IMR-90 (cell line): ENCODE data around the gene ANKEF1. TPM values are rescaled to one million over a fixed set of nuclear protein-coding genes. Genes with fewer than 3 reads are reported as not detected.

Source experiments
- ATAC-seq: fragments of 200-7000 bp; cut with Tn5 transposase; 2 replicates; pipeline ENCODE4 v1.9.1; 2020; ENCODE audit warnings: low read depth, mild to moderate bottlenecking, moderate library complexity
- BruUV-seq: library from RNA; stranded (reverse); fragments of 400-500 nt; replicated peaks from 2 replicates; lab custom pipeline; 2021; lab: Mats Ljungman, UMichigan
- CTCF ChIA-PET: fragments of 300-600 bp; formaldehyde crosslinking; extraction: SDS; loops from one replicate; lab custom pipeline; 2021; ENCODE audit warnings: antibody characterized with exemption; lab: Yijun Ruan, JAX
- POLR2A ChIA-PET: fragments of 300-600 bp; sonication (Branson Sonifier 250); formaldehyde crosslinking; loops from one replicate; lab custom pipeline; 2022; ENCODE audit warnings: antibody characterized with exemption; ENCODE audit not compliant: unreplicated experiment; lab: Charles Lee
- DNase-seq: peaks from one replicate; pipeline ENCODE4 v3.0.0; 2013
- H2AFZ ChIP-seq: replicated peaks from 2 replicates; pipeline ENCODE3; 2013; ENCODE audit warnings: low read length, mild to moderate bottlenecking; ENCODE audit not compliant: poor library complexity
- H2AK5ac ChIP-seq: 2 replicates; pipeline ENCODE4 v1.6.1; 2013; ENCODE audit warnings: low read depth, low read length, inconsistent platforms
- H2AK9ac ChIP-seq: replicated peaks from 2 replicates; pipeline ENCODE3; 2013; ENCODE audit warnings: mild to moderate bottlenecking, low read depth, low read length, moderate library complexity; ENCODE audit not compliant: poor library complexity
- H2BK120ac ChIP-seq: 2 replicates; pipeline ENCODE4 v1.6.1; 2013; ENCODE audit warnings: low read depth, low read length, inconsistent platforms
- H2BK15ac ChIP-seq: 3 replicates; pipeline ENCODE4 v1.6.1; 2013; ENCODE audit warnings: low read depth, low read length, inconsistent platforms
- H2BK20ac ChIP-seq: 2 replicates; pipeline ENCODE4 v1.6.1; 2013; ENCODE audit warnings: low read depth, mild to moderate bottlenecking, inconsistent platforms, low read length, moderate library complexity
- H2BK5ac ChIP-seq: 2 replicates; pipeline ENCODE4 v1.6.1; 2013; ENCODE audit warnings: mild to moderate bottlenecking, low read depth, low read length, inconsistent platforms; ENCODE audit not compliant: poor library complexity, severe bottlenecking
- H3K14ac ChIP-seq: replicated peaks from 2 replicates; pipeline ENCODE4 v1.6.1; 2013; ENCODE audit warnings: low read depth, low read length, inconsistent platforms
- H3K18ac ChIP-seq: 2 replicates; pipeline ENCODE4 v1.6.1; 2013; ENCODE audit warnings: low read depth, low read length, control low read depth
- H3K23ac ChIP-seq: 2 replicates; pipeline ENCODE4 v1.6.1; 2013; ENCODE audit warnings: low read depth, low read length, inconsistent platforms
- H3K27ac ChIP-seq: 2 replicates; pipeline ENCODE4 v1.5.1; 2013; ENCODE audit warnings: mild to moderate bottlenecking, control low read depth, low read length; ENCODE audit not compliant: insufficient read depth
- H3K27me3 ChIP-seq: 2 replicates; pipeline ENCODE4 v1.6.1; 2013; ENCODE audit warnings: low read length; ENCODE audit not compliant: control insufficient read depth, insufficient read depth
- H3K36me3 ChIP-seq: 2 replicates; pipeline ENCODE4 v1.6.1; 2013; ENCODE audit warnings: low read length, mixed read lengths; ENCODE audit not compliant: control insufficient read depth, insufficient read depth
- H3K4ac ChIP-seq: 2 replicates; pipeline ENCODE4 v1.6.1; 2013; ENCODE audit warnings: low read depth, low read length, inconsistent platforms
- H3K4me1 ChIP-seq: 2 replicates; pipeline ENCODE4 v1.6.1; 2013; ENCODE audit warnings: low read length, mixed read lengths; ENCODE audit not compliant: control insufficient read depth, insufficient read depth
- H3K4me2 ChIP-seq: 2 replicates; pipeline ENCODE4 v1.6.1; 2013; ENCODE audit warnings: low read depth, mild to moderate bottlenecking, control low read depth, low read length, moderate library complexity
- H3K4me3 ChIP-seq: 2 replicates; pipeline ENCODE4 v1.5.1; 2013; ENCODE audit warnings: low read depth, mild to moderate bottlenecking, control low read depth, low read length, moderate library complexity; ENCODE audit not compliant: insufficient read depth
- H3K56ac ChIP-seq: 2 replicates; pipeline ENCODE4 v1.6.1; 2013; ENCODE audit warnings: low read length, inconsistent platforms; ENCODE audit not compliant: insufficient read depth; ENCODE audit errors: extremely low read depth
- H3K79me1 ChIP-seq, 2 experiments: 2 replicates each; pipeline ENCODE4 v1.6.1; 2013; ENCODE audit warnings: low read length in 2 of 2, inconsistent platforms in 1 of 2, low read depth in 1 of 2
- H3K9ac ChIP-seq: 2 replicates; pipeline ENCODE4 v1.6.1; 2013; ENCODE audit warnings: low read depth, low read length, control low read depth
- H3K9me1 ChIP-seq: 2 replicates; pipeline ENCODE4 v1.6.1; 2013; ENCODE audit warnings: low read length, inconsistent platforms; ENCODE audit not compliant: insufficient read depth
- H3K9me3 ChIP-seq: 2 replicates; pipeline ENCODE4 v1.6.1; 2013; ENCODE audit warnings: low read length; ENCODE audit not compliant: control insufficient read depth, insufficient read depth
- H4K20me1 ChIP-seq: 2 replicates; pipeline ENCODE4 v1.6.1; 2013; ENCODE audit warnings: low read length, inconsistent platforms; ENCODE audit not compliant: insufficient read depth
- H4K5ac ChIP-seq: 2 replicates; pipeline ENCODE4 v1.6.1; 2013; ENCODE audit warnings: mild to moderate bottlenecking, low read depth, low read length, control low read depth
- H4K8ac ChIP-seq, 2 experiments: 2 replicates each; pipeline ENCODE4 v1.6.1; 2013; ENCODE audit warnings: low read depth in 2 of 2, low read length in 2 of 2, control low read depth in 1 of 2, inconsistent platforms in 1 of 2
- H4K91ac ChIP-seq: 2 replicates; pipeline ENCODE4 v1.6.1; 2013; ENCODE audit warnings: low read depth, low read length, inconsistent platforms; ENCODE audit not compliant: insufficient read depth
- BHLHE40 ChIP-seq: fragments of 150-350 bp; IDR thresholded peaks from 2 replicates; pipeline ENCODE4 v1.6.1; 2016; ENCODE audit warnings: mild to moderate bottlenecking, low read depth, low read length
- CEBPB ChIP-seq: IDR thresholded peaks from 2 replicates; pipeline ENCODE4 v1.6.1; 2012; ENCODE audit warnings: low read depth, low read length, improper control_type of control experiment
- CHD1 ChIP-seq: IDR thresholded peaks from 2 replicates; pipeline ENCODE4 v1.6.1; 2012; ENCODE audit warnings: low read depth, low read length, improper control_type of control experiment
- FOS ChIP-seq: fragments of 150-350 bp; IDR thresholded peaks from 2 replicates; pipeline ENCODE4 v1.6.1; 2016; ENCODE audit warnings: low read depth, low read length
- MAFK ChIP-seq: IDR thresholded peaks from 2 replicates; pipeline ENCODE4 v1.6.1; 2012; ENCODE audit warnings: low read depth, low read length, improper control_type of control experiment
- MAZ ChIP-seq: IDR thresholded peaks from 2 replicates; pipeline ENCODE4 v1.6.1; 2012; ENCODE audit warnings: low read depth, mild to moderate bottlenecking, low read length, improper control_type of control experiment, moderate library complexity, borderline replicate concordance
- MXI1 ChIP-seq: IDR thresholded peaks from 2 replicates; pipeline ENCODE4 v1.6.1; 2012; ENCODE audit warnings: low read depth, mild to moderate bottlenecking, low read length, moderate library complexity, borderline replicate concordance
- NFE2L2 ChIP-seq: fragments of 150-350 bp; IDR thresholded peaks from 2 replicates; pipeline ENCODE4 v1.6.1; 2016; ENCODE audit warnings: low read depth, mild to moderate bottlenecking, low read length
- POLR2A ChIP-seq: IDR thresholded peaks from 2 replicates; pipeline ENCODE4 v1.6.1; 2012; ENCODE audit warnings: mild to moderate bottlenecking, low read depth, low read length
- RAD21 ChIP-seq: IDR thresholded peaks from 2 replicates; pipeline ENCODE4 v1.6.1; 2012; ENCODE audit warnings: low read length, improper control_type of control experiment
- RCOR1 ChIP-seq: IDR thresholded peaks from 2 replicates; pipeline ENCODE4 v1.6.1; 2012; ENCODE audit warnings: mild to moderate bottlenecking, low read length, improper control_type of control experiment; ENCODE audit not compliant: insufficient replicate concordance
- RFX5 ChIP-seq: IDR thresholded peaks from 2 replicates; pipeline ENCODE4 v1.8.0; 2012; ENCODE audit warnings: low read depth, mild to moderate bottlenecking, low read length, moderate library complexity
- SMC3 ChIP-seq: fragments of 150-350 bp; IDR thresholded peaks from 2 replicates; pipeline ENCODE4 v1.6.1; 2016; ENCODE audit warnings: low read depth, mild to moderate bottlenecking, antibody characterized with exemption, low read length, moderate library complexity
- WGBS, 2 experiments: methylation state at CpG; one replicate each; pipeline versions ENCODE4 v1.1.5 to v1.1.7; 2013; ENCODE audit warnings: missing lambda C conversion rate in 2 of 2; ENCODE audit not compliant: insufficient read length in 1 of 2; ENCODE audit errors: extremely low coverage in 2 of 2; 5-methylcytosine and 5-hydroxymethylcytosine counted together
- dilution Hi-C: fragments of 300-500 bp; cut with HindIII; formaldehyde crosslinking; loops from one replicate; pipeline ENCODE4 v1.14.3; 2018; ENCODE audit warnings: low sequenced_read_pairs; ENCODE audit not compliant: unreplicated experiment
- in situ Hi-C: fragments of 300-500 bp; cut with MboI; formaldehyde crosslinking; loops from 3 replicates; pipeline ENCODE4 v1.14.3; 2019; ENCODE audit warnings: low sequenced_read_pairs, inconsistent platforms, mixed read lengths
- intact Hi-C: fragments of 100-400 bp; cut with micrococcal nuclease; formaldehyde crosslinking; loops from 2 replicates; pipeline ENCODE4 v1.10.0; 2022
- polyA plus RNA-seq, 3 experiments: library from polyadenylated mRNA; depleted of rRNA; stranded (reverse); fragments of >200 nt; gene quantifications; 2 replicates each; pipeline ENCODE4 v1.2.3, GENCODE V29; 2012; ENCODE audit warnings: low replicate concordance in 1 of 3
- total RNA-seq: library from RNA; depleted of rRNA; stranded (reverse); fragments of >200 nt; gene quantifications from 2 replicates; pipeline ENCODE4 v1.2.3, GENCODE V29; 2012
- TF ChIP-seq, protein P1 (sequence below): fragments of 150-350 bp; IDR thresholded peaks from 2 replicates; pipeline ENCODE4 v1.6.1; 2016; ENCODE audit warnings: low read depth, mild to moderate bottlenecking, low read length, moderate library complexity, borderline replicate concordance
- TF ChIP-seq, protein P2 (sequence below): conservative IDR thresholded peaks from 2 replicates; pipeline ENCODE4 v1.5.1; 2012; ENCODE audit warnings: mild to moderate bottlenecking, low read depth, low read length, improper control_type of control experiment
- TF ChIP-seq, protein P3 (sequence below): fragments of 150-350 bp; IDR thresholded peaks from 2 replicates; pipeline ENCODE4 v1.6.1; 2017; ENCODE audit warnings: mild to moderate bottlenecking, antibody characterized with exemption, low read length, low read depth

The ANKEF1 gene
- total and polyA plus RNA-seq, 2 of the 4 experiments (the other 2 are of a cell fraction): 0.31 to 0.54 TPM

DNA sequence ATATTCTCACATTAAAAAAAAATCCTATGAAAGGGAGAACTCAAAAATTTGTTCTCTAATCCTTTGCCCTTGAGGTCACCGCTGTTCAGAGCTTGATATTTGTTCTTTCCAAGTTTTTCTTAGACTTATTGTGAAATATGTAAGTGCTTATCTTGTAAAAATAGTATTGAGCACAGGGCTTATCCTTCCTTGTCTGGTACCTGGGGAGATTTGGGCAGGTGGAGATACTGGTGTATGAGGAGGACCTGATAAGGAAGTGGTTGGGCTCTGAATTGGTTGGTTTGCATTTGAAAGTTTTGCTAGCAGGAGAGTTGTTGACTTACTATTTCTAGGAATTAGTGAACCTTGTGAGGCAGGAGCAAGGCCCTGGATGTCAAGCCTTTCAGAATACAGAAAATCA lies 28.9 kb upstream of the ANKEF1 start:
- Histone ChIP-seq H3K18ac (no peak overlapping the region), H3K79me1 (no peaks in the 10 kb centered on the region), H3K23ac (no peak overlapping the region), H2BK5ac (no peak overlapping the region), H3K9ac (no peak overlapping the region), H3K4ac (no peak overlapping the region), H2AK9ac (no peak overlapping the region), H3K4me2 (no peak overlapping the region), H3K9me1 (no peaks in the 10 kb centered on the region), H2BK15ac (no peak overlapping the region), H3K4me3 (no peak overlapping the region), H4K8ac (no peak overlapping the region), H3K27ac (no peak overlapping the region), H3K27me3 (peaks cover 3% of the 10 kb centered on the region; the same call in 1 of the 2 replicates), H4K5ac (no peak overlapping the region), H4K20me1 (no peaks in the 10 kb centered on the region), H4K91ac (no peak overlapping the region), H3K4me1 (no peaks in the 10 kb centered on the region), H3K56ac (no peak overlapping the region), H3K36me3 (no peaks in the 10 kb centered on the region), H2BK120ac (no peak overlapping the region), H2AFZ (no peak overlapping the region), H2BK20ac (no peak overlapping the region), H3K14ac (no peak overlapping the region), H2AK5ac (no peak overlapping the region), H3K9me3 (no peaks in the 10 kb centered on the region)
- BruUV-seq: no TSS peak
- no CpG with 5 or more reads among the region's 1 CpG for WGBS, 2 experiments
- in situ Hi-C loops (no loop called here), dilution Hi-C loops (no loop called here), intact Hi-C loops (no loop called here)
- POLR2A ChIA-PET: no interaction called here
- TF ChIP-seq RAD21: no peak
- TF ChIP-seq, protein P1, sequence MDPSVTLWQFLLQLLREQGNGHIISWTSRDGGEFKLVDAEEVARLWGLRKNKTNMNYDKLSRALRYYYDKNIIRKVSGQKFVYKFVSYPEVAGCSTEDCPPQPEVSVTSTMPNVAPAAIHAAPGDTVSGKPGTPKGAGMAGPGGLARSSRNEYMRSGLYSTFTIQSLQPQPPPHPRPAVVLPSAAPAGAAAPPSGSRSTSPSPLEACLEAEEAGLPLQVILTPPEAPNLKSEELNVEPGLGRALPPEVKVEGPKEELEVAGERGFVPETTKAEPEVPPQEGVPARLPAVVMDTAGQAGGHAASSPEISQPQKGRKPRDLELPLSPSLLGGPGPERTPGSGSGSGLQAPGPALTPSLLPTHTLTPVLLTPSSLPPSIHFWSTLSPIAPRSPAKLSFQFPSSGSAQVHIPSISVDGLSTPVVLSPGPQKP: no peak
- TF ChIP-seq MAZ: no peak
- TF ChIP-seq, protein P2, sequence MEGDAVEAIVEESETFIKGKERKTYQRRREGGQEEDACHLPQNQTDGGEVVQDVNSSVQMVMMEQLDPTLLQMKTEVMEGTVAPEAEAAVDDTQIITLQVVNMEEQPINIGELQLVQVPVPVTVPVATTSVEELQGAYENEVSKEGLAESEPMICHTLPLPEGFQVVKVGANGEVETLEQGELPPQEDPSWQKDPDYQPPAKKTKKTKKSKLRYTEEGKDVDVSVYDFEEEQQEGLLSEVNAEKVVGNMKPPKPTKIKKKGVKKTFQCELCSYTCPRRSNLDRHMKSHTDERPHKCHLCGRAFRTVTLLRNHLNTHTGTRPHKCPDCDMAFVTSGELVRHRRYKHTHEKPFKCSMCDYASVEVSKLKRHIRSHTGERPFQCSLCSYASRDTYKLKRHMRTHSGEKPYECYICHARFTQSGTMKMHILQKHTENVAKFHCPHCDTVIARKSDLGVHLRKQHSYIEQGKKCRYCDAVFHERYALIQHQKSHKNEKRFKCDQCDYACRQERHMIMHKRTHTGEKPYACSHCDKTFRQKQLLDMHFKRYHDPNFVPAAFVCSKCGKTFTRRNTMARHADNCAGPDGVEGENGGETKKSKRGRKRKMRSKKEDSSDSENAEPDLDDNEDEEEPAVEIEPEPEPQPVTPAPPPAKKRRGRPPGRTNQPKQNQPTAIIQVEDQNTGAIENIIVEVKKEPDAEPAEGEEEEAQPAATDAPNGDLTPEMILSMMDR: no peak
- no peak for TF ChIP-seq POLR2A
- no peak for TF ChIP-seq RFX5
- no peak for TF ChIP-seq SMC3
- no peak for TF ChIP-seq MXI1
- TF ChIP-seq NFE2L2: no peak
- TF ChIP-seq RCOR1: no peak
- TF ChIP-seq CHD1: no peak
- TF ChIP-seq FOS: no peak
- no peak for TF ChIP-seq BHLHE40
- no peak for TF ChIP-seq CEBPB
- no peak for TF ChIP-seq MAFK
- TF ChIP-seq, protein P3, sequence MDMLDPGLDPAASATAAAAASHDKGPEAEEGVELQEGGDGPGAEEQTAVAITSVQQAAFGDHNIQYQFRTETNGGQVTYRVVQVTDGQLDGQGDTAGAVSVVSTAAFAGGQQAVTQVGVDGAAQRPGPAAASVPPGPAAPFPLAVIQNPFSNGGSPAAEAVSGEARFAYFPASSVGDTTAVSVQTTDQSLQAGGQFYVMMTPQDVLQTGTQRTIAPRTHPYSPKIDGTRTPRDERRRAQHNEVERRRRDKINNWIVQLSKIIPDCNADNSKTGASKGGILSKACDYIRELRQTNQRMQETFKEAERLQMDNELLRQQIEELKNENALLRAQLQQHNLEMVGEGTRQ: no peak
- CTCF ChIA-PET: no interaction called here
- ATAC-seq (no peak), DNase-seq (no peak)
